Suprapubic skin (tissue), 3 donors: ENCODE results near the gene PASK.

Source experiments
- CTCF ChIP-seq, 2 donors: fragments of 200-600 bp in 1 of 2; fragments of 450-650 bp in 1 of 2; sonication (generic) in 1 of 2; IDR thresholded peaks; one replicate each; pipeline ENCODE4 v1.5.1; 2016 to 2019; ENCODE audit warnings: antibody characterized with exemption in 2 of 2, mild to moderate bottlenecking in 1 of 2, moderate library complexity in 1 of 2
- POLR2AphosphoS5 ChIP-seq, 3 donors: sonication (generic); formaldehyde crosslinking; IDR thresholded peaks; one replicate each; pipeline ENCODE4 v1.6.1; 2017; ENCODE audit warnings: antibody characterized with exemption in 3 of 3

GRCh38 chr2:241069821-241070281 is 79.4 kb downstream of the PASK start:
- TF ChIP-seq CTCF (IDR thresholded peaks at IDR 0.05): no peak
- TF ChIP-seq POLR2AphosphoS5 (IDR thresholded peaks at IDR 0.05): no peak
